Activated B cell treated with CpG ODN at 0.5 μM for 24 hours (primary cell): Measurements from ENCODE around the gene PTPRT. TPM values are rescaled to one million over a fixed set of nuclear protein-coding genes. Genes with fewer than 3 reads are reported as not detected.

Experiments used
- ATAC-seq: fragments of 200-7000 bp; cut with Tn5 transposase; one replicate; pipeline ENCODE4 v1.10.0; 2021; ENCODE audit warnings: low read depth, mild to moderate bottlenecking, moderate library complexity
- CTCF ChIA-PET: fragments of 350-600 bp; sonication (Branson Sonifier 250); formaldehyde crosslinking; loops from one replicate; lab custom pipeline; 2021; ENCODE audit warnings: antibody characterized with exemption; lab: Charles Lee
- POLR2A ChIA-PET: fragments of 350-600 bp; sonication (Branson Sonifier 250); formaldehyde crosslinking; loops from one replicate; lab custom pipeline; 2021; ENCODE audit warnings: antibody characterized with exemption; lab: Charles Lee
- DNase-seq: peaks from one replicate; pipeline ENCODE4 v3.0.0; 2022
- H3K27ac Mint-ChIP-seq: one replicate; pipeline ENCODE4 v1.8.0; 2020; ENCODE audit warnings: mixed read lengths
- H3K27me3 Mint-ChIP-seq: one replicate; pipeline ENCODE4 v1.8.0; 2021; ENCODE audit warnings: mixed read lengths
- H3K36me3 Mint-ChIP-seq: one replicate; pipeline ENCODE4 v1.8.0; 2021; ENCODE audit warnings: low read depth, mixed read lengths
- H3K4me1 Mint-ChIP-seq: one replicate; pipeline ENCODE4 v1.8.0; 2021; ENCODE audit warnings: mixed read lengths
- H3K4me3 Mint-ChIP-seq: one replicate; pipeline ENCODE4 v1.8.0; 2020; ENCODE audit warnings: mild to moderate bottlenecking, mixed read lengths
- H3K9me3 Mint-ChIP-seq: one replicate; pipeline ENCODE4 v1.8.0; 2020; ENCODE audit warnings: mixed read lengths
- CTCF ChIP-seq: fragments of 200-600 bp; IDR thresholded peaks from one replicate; pipeline ENCODE4 v1.8.0; 2022; ENCODE audit warnings: antibody characterized with exemption, mild to moderate bottlenecking
- intact Hi-C: fragments of 100-400 bp; cut with micrococcal nuclease; formaldehyde crosslinking; loops from one replicate; pipeline ENCODE4 v1.15.1; 2024
- total RNA-seq: library from RNA; stranded (reverse); gene quantifications from 2 replicates; pipeline ENCODE4 v1.2.3, GENCODE V29; 2022

The PTPRT gene
- total RNA-seq, 1 donor from 2014 or later = not detected

GRCh38 chr20:42531508-42531961, 658.2 kb downstream of the PTPRT start:
- TF ChIP-seq CTCF = no peak
- DNase-seq = no peak
- Mint-ChIP-seq H3K27ac (no peak overlapping the region), H3K36me3 (no peaks in the 10 kb centered on the region), H3K27me3 (no peaks in the 10 kb centered on the region), H3K9me3 (no peaks in the 10 kb centered on the region), H3K4me1 (peaks cover 6% of the 10 kb centered on the region), H3K4me3 (no peak overlapping the region)
- ChIA-PET CTCF (no interaction called here), POLR2A (no interaction called here)
- no peak for ATAC-seq
- intact Hi-C loops = no loop called here

GRCh38 chr20:42530855-42531448, 658.8 kb downstream of the PTPRT start:
- CTCF ChIA-PET = no interaction called here
- no peak overlapping the region for H3K4me3 Mint-ChIP-seq

GRCh38 chr20:42530191-42530590, 659.5 kb downstream of the PTPRT start:
- intact Hi-C loops = no loop called here
- H3K9me3 Mint-ChIP-seq = no peaks in the 10 kb centered on the region
- H3K27me3 Mint-ChIP-seq = no peaks in the 10 kb centered on the region

More at GRCh38 chr20:42530855-42531448, 658.8 kb downstream of the PTPRT start:
- H3K36me3 Mint-ChIP-seq = no peaks in the 10 kb centered on the region
- H3K4me1 Mint-ChIP-seq = peaks cover 6% of the 10 kb centered on the region
- no peaks in the 10 kb centered on the region for H3K27me3 Mint-ChIP-seq
- DNase-seq (no peak), ATAC-seq (no peak)
- TF ChIP-seq CTCF = no peak
- intact Hi-C loops = no loop called here
- no peaks in the 10 kb centered on the region for H3K9me3 Mint-ChIP-seq
- H3K27ac Mint-ChIP-seq = no peak overlapping the region
- POLR2A ChIA-PET = no interaction called here

GRCh38 chr20:42524058-42524457, 665.6 kb downstream of the PTPRT start:
- H3K4me1 Mint-ChIP-seq = no peaks in the 10 kb centered on the region
- ChIA-PET POLR2A (no interaction called here), CTCF (no interaction called here)
- no peaks in the 10 kb centered on the region for H3K9me3 Mint-ChIP-seq
- TF ChIP-seq CTCF = no peak
- no peaks in the 10 kb centered on the region for H3K36me3 Mint-ChIP-seq
- H3K27me3 Mint-ChIP-seq = no peaks in the 10 kb centered on the region
- H3K27ac Mint-ChIP-seq = no peak overlapping the region
- H3K4me3 Mint-ChIP-seq = no peak overlapping the region
- intact Hi-C loops = no loop called here
- ATAC-seq (no peak), DNase-seq (no peak)

More at GRCh38 chr20:42530191-42530590, 659.5 kb downstream of the PTPRT start:
- ATAC-seq = no peak
- Mint-ChIP-seq H3K27ac (no peak overlapping the region), H3K4me3 (no peak overlapping the region), H3K36me3 (no peaks in the 10 kb centered on the region), H3K4me1 (peaks cover 6% of the 10 kb centered on the region)
- TF ChIP-seq CTCF = no peak
- CTCF ChIA-PET = no interaction called here
- DNase-seq = no peak
- POLR2A ChIA-PET = no interaction called here

GRCh38 chr20:42516692-42517091, 673.0 kb downstream of the PTPRT start:
- H3K4me1 Mint-ChIP-seq = no peaks in the 10 kb centered on the region
- no peak for TF ChIP-seq CTCF
- no peaks in the 10 kb centered on the region for H3K27me3 Mint-ChIP-seq
- H3K4me3 Mint-ChIP-seq = no peak overlapping the region
- H3K9me3 Mint-ChIP-seq = no peaks in the 10 kb centered on the region
- ChIA-PET POLR2A (no interaction called here), CTCF (no interaction called here)
- intact Hi-C loops = no loop called here
- ATAC-seq (no peak), DNase-seq (no peak)
- no peak overlapping the region for H3K27ac Mint-ChIP-seq
- no peaks in the 10 kb centered on the region for H3K36me3 Mint-ChIP-seq
